Adrenal gland (tissue), 5 donors: ENCODE data around the gene BSX.

Source experiments
- CTCF ChIP-seq, 6 experiments: fragments of 450-650 bp in 4 of 6; fragments of 200-600 bp in 2 of 6; sonication (generic) in 1 of 6; IDR thresholded peaks; 1 replicate in 5 of 6; 2 replicates in 1 of 6; pipeline versions ENCODE4 v1.5.1 to v1.8.0; 2016 to 2021; ENCODE audit warnings: antibody characterized with exemption in 6 of 6, mild to moderate bottlenecking in 2 of 6, moderate library complexity in 1 of 6
- POLR2A ChIP-seq, 2 donors: fragments of 450-650 bp; IDR thresholded peaks; one replicate each; pipeline ENCODE4 v1.6.1; 2017; ENCODE audit warnings: antibody characterized with exemption in 2 of 2, mild to moderate bottlenecking in 2 of 2, moderate library complexity in 1 of 2
- donor health status: DM: no; HTN: no; CAD: no.

GRCh38 chr11:122984186-122985011, 2.8 kb upstream of the BSX start:
- TF ChIP-seq CTCF (IDR thresholded peaks at IDR 0.05) (no peak), POLR2A (IDR thresholded peaks at IDR 0.05) (no peak)
